GM23338 (cell line): Measurements from ENCODE around the gene S100A6. TPM values are rescaled to one million over a fixed set of nuclear protein-coding genes. Genes with fewer than 3 reads are reported as not detected.
A peak's percentile ranks its signal among the peaks of the same experiment; 100 is the strongest.

ENCODE experiments used
- ATAC-seq: fragments of 200-7000 bp; cut with Tn5 transposase; 3 replicates; pipeline ENCODE4 v1.9.1; 2020
- DNase-seq: peaks from one replicate; pipeline ENCODE4 v3.0.0-alpha.2; 2015; ENCODE audit warnings: low spot score
- H2AFZ ChIP-seq: fragments of 200-600 bp; sonication (generic); 2 replicates; pipeline ENCODE4 v1.8.0; 2016; ENCODE audit warnings: antibody characterized with exemption, mild to moderate bottlenecking, moderate library complexity
- H3F3A ChIP-seq: fragments of 200-600 bp; sonication (generic); replicated peaks from 2 replicates; pipeline ENCODE4 v1.8.0; 2017; ENCODE audit warnings: antibody characterized with exemption, mixed run types, low read depth
- H3K27ac ChIP-seq: fragments of 200-600 bp; sonication (generic); 2 replicates; pipeline ENCODE4 v1.6.1; 2016; ENCODE audit warnings: low read depth
- H3K27me3 ChIP-seq: fragments of 200-600 bp; sonication (generic); 2 replicates; pipeline ENCODE4 v1.8.0; 2016; ENCODE audit warnings: mild to moderate bottlenecking, mixed run types, moderate library complexity; ENCODE audit not compliant: insufficient read depth
- H3K36me3 ChIP-seq: fragments of 200-600 bp; sonication (generic); 2 replicates; pipeline ENCODE4 v1.8.0; 2016; ENCODE audit warnings: mild to moderate bottlenecking; ENCODE audit not compliant: insufficient read depth
- H3K4me1 ChIP-seq: fragments of 200-600 bp; sonication (generic); 2 replicates; pipeline ENCODE4 v1.8.0; 2016; ENCODE audit warnings: mild to moderate bottlenecking, moderate library complexity; ENCODE audit not compliant: insufficient read depth
- H3K4me2 ChIP-seq: fragments of 200-600 bp; sonication (generic); 2 replicates; pipeline ENCODE4 v1.7.1; 2017; ENCODE audit warnings: mixed run types
- H3K4me3 ChIP-seq: fragments of 200-600 bp; sonication (generic); 2 replicates; pipeline ENCODE4 v1.6.1; 2016; ENCODE audit warnings: mixed run types
- H3K79me2 ChIP-seq: fragments of 200-600 bp; sonication (generic); replicated peaks from 2 replicates; pipeline ENCODE4 v1.8.0; 2017; ENCODE audit warnings: mild to moderate bottlenecking; ENCODE audit not compliant: insufficient read depth
- H3K9me2 ChIP-seq: fragments of 200-600 bp; sonication (generic); 2 replicates; pipeline ENCODE4 v1.8.0; 2017; ENCODE audit not compliant: insufficient read depth
- H4K20me1 ChIP-seq: fragments of 200-600 bp; sonication (generic); replicated peaks from 2 replicates; pipeline ENCODE4 v1.8.0; 2017; ENCODE audit warnings: mild to moderate bottlenecking; ENCODE audit not compliant: insufficient read depth
- H3K27ac Mint-ChIP-seq: 2 replicates; pipeline ENCODE4 v1.8.0; 2020; ENCODE audit warnings: inconsistent platforms, mild to moderate bottlenecking, moderate library complexity, mixed read lengths
- H3K27me3 Mint-ChIP-seq: 3 replicates; pipeline ENCODE4 v1.8.0; 2022; ENCODE audit warnings: low read depth, mild to moderate bottlenecking, moderate library complexity, mixed read lengths, inconsistent platforms; ENCODE audit not compliant: insufficient read depth, poor library complexity
- H3K36me3 Mint-ChIP-seq: 3 replicates; pipeline ENCODE4 v1.8.0; 2021; ENCODE audit warnings: low read depth, mild to moderate bottlenecking, inconsistent platforms, moderate library complexity, mixed read lengths
- H3K4me1 Mint-ChIP-seq: 3 replicates; pipeline ENCODE4 v1.8.0; 2020; ENCODE audit warnings: mild to moderate bottlenecking, inconsistent platforms, mixed read lengths
- H3K4me3 Mint-ChIP-seq: 3 replicates; pipeline ENCODE4 v1.8.0; 2021; ENCODE audit warnings: moderate library complexity, mild to moderate bottlenecking, inconsistent platforms, mixed read lengths
- H3K9me3 Mint-ChIP-seq: 3 replicates; pipeline ENCODE4 v1.8.0; 2020; ENCODE audit warnings: moderate library complexity, mild to moderate bottlenecking, inconsistent platforms, mixed read lengths
- CREB1 ChIP-seq: fragments of 250-450 bp; sonication (Bioruptor Pico); IDR thresholded peaks from 2 replicates; pipeline ENCODE4 v1.5.0; 2020; ENCODE audit warnings: low read depth, mild to moderate bottlenecking, moderate library complexity
- CTCF ChIP-seq, 2 experiments: fragments of 200-600 bp in 1 of 2; sonication (generic) in 1 of 2; conservative IDR thresholded peaks; 2 replicates each; pipeline versions ENCODE4 v1.5.1 to v1.6.1; 2016 to 2017; ENCODE audit warnings: antibody characterized with exemption in 2 of 2, low read depth in 2 of 2, mild to moderate bottlenecking in 2 of 2, moderate library complexity in 1 of 2
- EZH2 ChIP-seq: fragments of 200-600 bp; sonication (generic); IDR thresholded peaks from one replicate; pipeline ENCODE4 v1.8.0; 2017; ENCODE audit warnings: antibody characterized with exemption, mild to moderate bottlenecking, low read depth; ENCODE audit not compliant: unreplicated experiment
- EZH2phosphoT487 ChIP-seq: fragments of 200-600 bp; sonication (generic); IDR thresholded peaks from one replicate; pipeline ENCODE4 v1.8.1; 2018; ENCODE audit warnings: antibody characterized with exemption; ENCODE audit not compliant: unreplicated experiment
- JUNB ChIP-seq: IDR thresholded peaks from one replicate; pipeline ENCODE4 v1.6.1; 2016; ENCODE audit warnings: antibody characterized with exemption; ENCODE audit not compliant: unreplicated experiment
- NANOG ChIP-seq: IDR thresholded peaks from 2 replicates; pipeline ENCODE4 v1.6.1; 2016; ENCODE audit warnings: antibody characterized with exemption, borderline replicate concordance
- POLR2AphosphoS5 ChIP-seq: IDR thresholded peaks from 2 replicates; pipeline ENCODE4 v1.6.1; 2016; ENCODE audit warnings: antibody characterized with exemption, low read depth
- STAT1 ChIP-seq: IDR thresholded peaks from one replicate; pipeline ENCODE4 v1.6.1; 2016; ENCODE audit warnings: antibody characterized with exemption; ENCODE audit not compliant: unreplicated experiment
- ZNF114 ChIP-seq: fragments of 250-450 bp; sonication (Bioruptor Pico); IDR thresholded peaks from 2 replicates; pipeline ENCODE4 v1.5.0; 2020; ENCODE audit warnings: mild to moderate bottlenecking, moderate library complexity
- ZNF331 ChIP-seq: fragments of 250-450 bp; sonication (Bioruptor Pico); IDR thresholded peaks from 2 replicates; pipeline ENCODE4 v1.5.0; 2020; ENCODE audit warnings: low read depth, mild to moderate bottlenecking, moderate library complexity
- polyA plus RNA-seq: library from polyadenylated mRNA; unstranded; fragments of >200 nt; fragmentation: Nextera tagmentation; extraction: Ambion mirVana; gene quantifications from 2 replicates; pipeline ENCODE4 v1.2.1, GENCODE V29; 2016
- total RNA-seq: library from RNA; depleted of rRNA; stranded (reverse); fragments of >200 nt; shearing (Covaris generic); gene quantifications from 2 replicates; pipeline ENCODE4 v1.2.3, GENCODE V29; 2014
- TF ChIP-seq, protein P1 (sequence below): IDR thresholded peaks from one replicate; pipeline ENCODE4 v1.6.1; 2018; ENCODE audit warnings: antibody characterized with exemption; ENCODE audit not compliant: unreplicated experiment
- TF ChIP-seq, protein P2 (sequence below): fragments of 250-450 bp; sonication (Bioruptor Pico); IDR thresholded peaks from 2 replicates; pipeline ENCODE4 v1.5.0; 2020; ENCODE audit warnings: mild to moderate bottlenecking, moderate library complexity
- TF ChIP-seq, protein P3 (sequence below): IDR thresholded peaks from 2 replicates; pipeline ENCODE4 v1.6.1; 2016; ENCODE audit warnings: antibody characterized with exemption

Gene S100A6
- total and polyA plus RNA-seq, 2 experiments from 2014 or later, result 7.3 to 77.5 TPM

- no peaks in the 10 kb centered on the region for H4K20me1 ChIP-seq
- peaks cover 6% of the 10 kb centered on the region; the same call in 1 of the 2 replicates for H3K9me2 ChIP-seq
- Mint-ChIP-seq H3K27me3 (peaks cover 35% of the 10 kb centered on the region), H3K4me3 (peak overlapping the region; percentile 79), H3K4me1 (peaks cover 43% of the 10 kb centered on the region), H3K9me3 (no peaks in the 10 kb centered on the region), H3K27ac (no peak overlapping the region), H3K36me3 (no peaks in the 10 kb centered on the region; the same call in 2 of the 3 replicates)
- H3K27me3 ChIP-seq, result peaks cover 32% of the 10 kb centered on the region
- H3K27ac ChIP-seq, result no peak overlapping the region
- peak overlapping the region; percentile 87 for H3K4me2 ChIP-seq
- H3K79me2 ChIP-seq, result no peaks in the 10 kb centered on the region
- H3F3A ChIP-seq, result peaks cover 15% of the 10 kb centered on the region; the same call in 1 of the 2 replicates
- no peak for TF ChIP-seq CREB1
- TF ChIP-seq ZNF114 (CRISPR knock-in tag), result no peak
- TF ChIP-seq, protein P1, sequence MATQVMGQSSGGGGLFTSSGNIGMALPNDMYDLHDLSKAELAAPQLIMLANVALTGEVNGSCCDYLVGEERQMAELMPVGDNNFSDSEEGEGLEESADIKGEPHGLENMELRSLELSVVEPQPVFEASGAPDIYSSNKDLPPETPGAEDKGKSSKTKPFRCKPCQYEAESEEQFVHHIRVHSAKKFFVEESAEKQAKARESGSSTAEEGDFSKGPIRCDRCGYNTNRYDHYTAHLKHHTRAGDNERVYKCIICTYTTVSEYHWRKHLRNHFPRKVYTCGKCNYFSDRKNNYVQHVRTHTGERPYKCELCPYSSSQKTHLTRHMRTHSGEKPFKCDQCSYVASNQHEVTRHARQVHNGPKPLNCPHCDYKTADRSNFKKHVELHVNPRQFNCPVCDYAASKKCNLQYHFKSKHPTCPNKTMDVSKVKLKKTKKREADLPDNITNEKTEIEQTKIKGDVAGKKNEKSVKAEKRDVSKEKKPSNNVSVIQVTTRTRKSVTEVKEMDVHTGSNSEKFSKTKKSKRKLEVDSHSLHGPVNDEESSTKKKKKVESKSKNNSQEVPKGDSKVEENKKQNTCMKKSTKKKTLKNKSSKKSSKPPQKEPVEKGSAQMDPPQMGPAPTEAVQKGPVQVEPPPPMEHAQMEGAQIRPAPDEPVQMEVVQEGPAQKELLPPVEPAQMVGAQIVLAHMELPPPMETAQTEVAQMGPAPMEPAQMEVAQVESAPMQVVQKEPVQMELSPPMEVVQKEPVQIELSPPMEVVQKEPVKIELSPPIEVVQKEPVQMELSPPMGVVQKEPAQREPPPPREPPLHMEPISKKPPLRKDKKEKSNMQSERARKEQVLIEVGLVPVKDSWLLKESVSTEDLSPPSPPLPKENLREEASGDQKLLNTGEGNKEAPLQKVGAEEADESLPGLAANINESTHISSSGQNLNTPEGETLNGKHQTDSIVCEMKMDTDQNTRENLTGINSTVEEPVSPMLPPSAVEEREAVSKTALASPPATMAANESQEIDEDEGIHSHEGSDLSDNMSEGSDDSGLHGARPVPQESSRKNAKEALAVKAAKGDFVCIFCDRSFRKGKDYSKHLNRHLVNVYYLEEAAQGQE, result no peak
- no peak for TF ChIP-seq NANOG
- TF ChIP-seq ZNF331 (CRISPR knock-in tag), result no peak
- TF ChIP-seq EZH2, result no peak
- TF ChIP-seq JUNB, result no peak
- TF ChIP-seq, protein P2, sequence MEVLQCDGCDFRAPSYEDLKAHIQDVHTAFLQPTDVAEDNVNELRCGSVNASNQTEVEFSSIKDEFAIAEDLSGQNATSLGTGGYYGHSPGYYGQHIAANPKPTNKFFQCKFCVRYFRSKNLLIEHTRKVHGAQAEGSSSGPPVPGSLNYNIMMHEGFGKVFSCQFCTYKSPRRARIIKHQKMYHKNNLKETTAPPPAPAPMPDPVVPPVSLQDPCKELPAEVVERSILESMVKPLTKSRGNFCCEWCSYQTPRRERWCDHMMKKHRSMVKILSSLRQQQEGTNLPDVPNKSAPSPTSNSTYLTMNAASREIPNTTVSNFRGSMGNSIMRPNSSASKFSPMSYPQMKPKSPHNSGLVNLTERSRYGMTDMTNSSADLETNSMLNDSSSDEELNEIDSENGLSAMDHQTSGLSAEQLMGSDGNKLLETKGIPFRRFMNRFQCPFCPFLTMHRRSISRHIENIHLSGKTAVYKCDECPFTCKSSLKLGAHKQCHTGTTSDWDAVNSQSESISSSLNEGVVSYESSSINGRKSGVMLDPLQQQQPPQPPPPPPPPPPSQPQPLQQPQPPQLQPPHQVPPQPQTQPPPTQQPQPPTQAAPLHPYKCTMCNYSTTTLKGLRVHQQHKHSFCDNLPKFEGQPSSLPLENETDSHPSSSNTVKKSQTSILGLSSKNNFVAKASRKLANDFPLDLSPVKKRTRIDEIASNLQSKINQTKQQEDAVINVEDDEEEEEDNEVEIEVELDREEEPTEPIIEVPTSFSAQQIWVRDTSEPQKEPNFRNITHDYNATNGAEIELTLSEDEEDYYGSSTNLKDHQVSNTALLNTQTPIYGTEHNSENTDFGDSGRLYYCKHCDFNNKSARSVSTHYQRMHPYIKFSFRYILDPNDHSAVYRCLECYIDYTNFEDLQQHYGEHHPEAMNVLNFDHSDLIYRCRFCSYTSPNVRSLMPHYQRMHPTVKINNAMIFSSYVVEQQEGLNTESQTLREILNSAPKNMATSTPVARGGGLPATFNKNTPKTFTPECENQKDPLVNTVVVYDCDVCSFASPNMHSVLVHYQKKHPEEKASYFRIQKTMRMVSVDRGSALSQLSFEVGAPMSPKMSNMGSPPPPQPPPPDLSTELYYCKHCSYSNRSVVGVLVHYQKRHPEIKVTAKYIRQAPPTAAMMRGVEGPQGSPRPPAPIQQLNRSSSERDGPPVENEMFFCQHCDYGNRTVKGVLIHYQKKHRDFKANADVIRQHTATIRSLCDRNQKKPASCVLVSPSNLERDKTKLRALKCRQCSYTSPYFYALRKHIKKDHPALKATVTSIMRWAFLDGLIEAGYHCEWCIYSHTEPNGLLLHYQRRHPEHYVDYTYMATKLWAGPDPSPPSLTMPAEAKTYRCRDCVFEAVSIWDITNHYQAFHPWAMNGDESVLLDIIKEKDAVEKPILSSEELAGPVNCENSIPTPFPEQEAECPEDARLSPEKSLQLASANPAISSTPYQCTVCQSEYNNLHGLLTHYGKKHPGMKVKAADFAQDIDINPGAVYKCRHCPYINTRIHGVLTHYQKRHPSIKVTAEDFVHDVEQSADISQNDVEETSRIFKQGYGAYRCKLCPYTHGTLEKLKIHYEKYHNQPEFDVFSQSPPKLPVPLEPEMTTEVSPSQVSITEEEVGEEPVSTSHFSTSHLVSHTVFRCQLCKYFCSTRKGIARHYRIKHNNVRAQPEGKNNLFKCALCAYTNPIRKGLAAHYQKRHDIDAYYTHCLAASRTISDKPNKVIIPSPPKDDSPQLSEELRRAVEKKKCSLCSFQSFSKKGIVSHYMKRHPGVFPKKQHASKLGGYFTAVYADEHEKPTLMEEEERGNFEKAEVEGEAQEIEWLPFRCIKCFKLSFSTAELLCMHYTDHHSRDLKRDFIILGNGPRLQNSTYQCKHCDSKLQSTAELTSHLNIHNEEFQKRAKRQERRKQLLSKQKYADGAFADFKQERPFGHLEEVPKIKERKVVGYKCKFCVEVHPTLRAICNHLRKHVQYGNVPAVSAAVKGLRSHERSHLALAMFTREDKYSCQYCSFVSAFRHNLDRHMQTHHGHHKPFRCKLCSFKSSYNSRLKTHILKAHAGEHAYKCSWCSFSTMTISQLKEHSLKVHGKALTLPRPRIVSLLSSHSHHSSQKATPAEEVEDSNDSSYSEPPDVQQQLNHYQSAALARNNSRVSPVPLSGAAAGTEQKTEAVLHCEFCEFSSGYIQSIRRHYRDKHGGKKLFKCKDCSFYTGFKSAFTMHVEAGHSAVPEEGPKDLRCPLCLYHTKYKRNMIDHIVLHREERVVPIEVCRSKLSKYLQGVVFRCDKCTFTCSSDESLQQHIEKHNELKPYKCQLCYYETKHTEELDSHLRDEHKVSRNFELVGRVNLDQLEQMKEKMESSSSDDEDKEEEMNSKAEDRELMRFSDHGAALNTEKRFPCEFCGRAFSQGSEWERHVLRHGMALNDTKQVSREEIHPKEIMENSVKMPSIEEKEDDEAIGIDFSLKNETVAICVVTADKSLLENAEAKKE, result no peak
- no peak for TF ChIP-seq STAT1
- TF ChIP-seq, protein P3, sequence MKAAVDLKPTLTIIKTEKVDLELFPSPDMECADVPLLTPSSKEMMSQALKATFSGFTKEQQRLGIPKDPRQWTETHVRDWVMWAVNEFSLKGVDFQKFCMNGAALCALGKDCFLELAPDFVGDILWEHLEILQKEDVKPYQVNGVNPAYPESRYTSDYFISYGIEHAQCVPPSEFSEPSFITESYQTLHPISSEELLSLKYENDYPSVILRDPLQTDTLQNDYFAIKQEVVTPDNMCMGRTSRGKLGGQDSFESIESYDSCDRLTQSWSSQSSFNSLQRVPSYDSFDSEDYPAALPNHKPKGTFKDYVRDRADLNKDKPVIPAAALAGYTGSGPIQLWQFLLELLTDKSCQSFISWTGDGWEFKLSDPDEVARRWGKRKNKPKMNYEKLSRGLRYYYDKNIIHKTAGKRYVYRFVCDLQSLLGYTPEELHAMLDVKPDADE, result no peak
- no peak for TF ChIP-seq EZH2phosphoT487
- TF ChIP-seq POLR2AphosphoS5, result no peak
- no peak for TF ChIP-seq CTCF (conservative IDR thresholded peaks at IDR 0.05; ENCODE audit: low read depth in 2 of 2)
- H3K4me1 ChIP-seq, result peaks cover 37% of the 10 kb centered on the region
- DNase-seq, result no peak
- H3K4me3 ChIP-seq, result peak overlapping the region; percentile 63
- no peak for ATAC-seq
- peak overlapping the region; percentile 98 for H2AFZ ChIP-seq
- H3K36me3 ChIP-seq, result no peaks in the 10 kb centered on the region
Observed at GRCh38 chr1:153536671-153537375, 1.0 kb upstream of the S100A6 start.
